ENCODE results near the gene SH3GLB2.

DNA sequence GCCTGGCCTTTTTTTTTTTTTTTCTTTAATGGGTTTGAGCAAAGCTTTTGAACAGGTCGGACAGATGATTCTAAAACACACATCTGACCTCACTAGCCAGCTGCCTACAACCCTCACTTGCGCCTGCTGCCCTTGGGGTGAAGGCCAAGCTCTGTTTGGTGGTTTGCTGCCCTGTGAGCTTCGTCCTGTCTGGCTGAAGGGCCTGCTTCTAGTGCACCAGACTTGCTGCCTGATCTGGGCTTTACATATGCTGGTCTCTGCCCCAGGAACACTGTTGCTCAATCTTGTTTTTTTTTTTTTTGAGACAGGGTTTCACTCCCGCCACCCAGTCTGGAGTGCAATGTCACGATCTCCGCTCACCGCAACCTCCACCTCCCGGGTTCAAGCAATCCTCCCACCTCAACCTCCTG is 36.4 kb upstream of the SH3GLB2 start:
- TF ChIP-seq MAX (IDR thresholded peaks at IDR 0.05; ENCODE audit: low read depth, low read length), result no peak
- TF ChIP-seq, protein P1, sequence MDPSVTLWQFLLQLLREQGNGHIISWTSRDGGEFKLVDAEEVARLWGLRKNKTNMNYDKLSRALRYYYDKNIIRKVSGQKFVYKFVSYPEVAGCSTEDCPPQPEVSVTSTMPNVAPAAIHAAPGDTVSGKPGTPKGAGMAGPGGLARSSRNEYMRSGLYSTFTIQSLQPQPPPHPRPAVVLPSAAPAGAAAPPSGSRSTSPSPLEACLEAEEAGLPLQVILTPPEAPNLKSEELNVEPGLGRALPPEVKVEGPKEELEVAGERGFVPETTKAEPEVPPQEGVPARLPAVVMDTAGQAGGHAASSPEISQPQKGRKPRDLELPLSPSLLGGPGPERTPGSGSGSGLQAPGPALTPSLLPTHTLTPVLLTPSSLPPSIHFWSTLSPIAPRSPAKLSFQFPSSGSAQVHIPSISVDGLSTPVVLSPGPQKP (IDR thresholded peaks at IDR 0.05; ENCODE audit: low read depth, low read length), result no peak
- TF ChIP-seq POLR2AphosphoS5 (IDR thresholded peaks at IDR 0.05; ENCODE audit: low read length), result no peak
- TF ChIP-seq CHD1 (IDR thresholded peaks at IDR 0.05; ENCODE audit: low read depth, low read length), result no peak
- TF ChIP-seq, protein P2, sequence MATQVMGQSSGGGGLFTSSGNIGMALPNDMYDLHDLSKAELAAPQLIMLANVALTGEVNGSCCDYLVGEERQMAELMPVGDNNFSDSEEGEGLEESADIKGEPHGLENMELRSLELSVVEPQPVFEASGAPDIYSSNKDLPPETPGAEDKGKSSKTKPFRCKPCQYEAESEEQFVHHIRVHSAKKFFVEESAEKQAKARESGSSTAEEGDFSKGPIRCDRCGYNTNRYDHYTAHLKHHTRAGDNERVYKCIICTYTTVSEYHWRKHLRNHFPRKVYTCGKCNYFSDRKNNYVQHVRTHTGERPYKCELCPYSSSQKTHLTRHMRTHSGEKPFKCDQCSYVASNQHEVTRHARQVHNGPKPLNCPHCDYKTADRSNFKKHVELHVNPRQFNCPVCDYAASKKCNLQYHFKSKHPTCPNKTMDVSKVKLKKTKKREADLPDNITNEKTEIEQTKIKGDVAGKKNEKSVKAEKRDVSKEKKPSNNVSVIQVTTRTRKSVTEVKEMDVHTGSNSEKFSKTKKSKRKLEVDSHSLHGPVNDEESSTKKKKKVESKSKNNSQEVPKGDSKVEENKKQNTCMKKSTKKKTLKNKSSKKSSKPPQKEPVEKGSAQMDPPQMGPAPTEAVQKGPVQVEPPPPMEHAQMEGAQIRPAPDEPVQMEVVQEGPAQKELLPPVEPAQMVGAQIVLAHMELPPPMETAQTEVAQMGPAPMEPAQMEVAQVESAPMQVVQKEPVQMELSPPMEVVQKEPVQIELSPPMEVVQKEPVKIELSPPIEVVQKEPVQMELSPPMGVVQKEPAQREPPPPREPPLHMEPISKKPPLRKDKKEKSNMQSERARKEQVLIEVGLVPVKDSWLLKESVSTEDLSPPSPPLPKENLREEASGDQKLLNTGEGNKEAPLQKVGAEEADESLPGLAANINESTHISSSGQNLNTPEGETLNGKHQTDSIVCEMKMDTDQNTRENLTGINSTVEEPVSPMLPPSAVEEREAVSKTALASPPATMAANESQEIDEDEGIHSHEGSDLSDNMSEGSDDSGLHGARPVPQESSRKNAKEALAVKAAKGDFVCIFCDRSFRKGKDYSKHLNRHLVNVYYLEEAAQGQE (IDR thresholded peaks at IDR 0.05; ENCODE audit: low read depth, low read length), result no peak
- TF ChIP-seq POLR2A (IDR thresholded peaks at IDR 0.05; ENCODE audit: low read depth, low read length), result no peak
- no peak for TF ChIP-seq SIX5 (IDR thresholded peaks at IDR 0.05; ENCODE audit: low read depth, low read length, severe bottlenecking)
- TF ChIP-seq TAF1 (IDR thresholded peaks at IDR 0.05; ENCODE audit: borderline replicate concordance, low read depth, low read length), result no peak
